H1 (cell line): Measurements from ENCODE around the gene PLPP2. TPM values are rescaled to one million over a fixed set of nuclear protein-coding genes. Genes with fewer than 3 reads are reported as not detected.

Source experiments
- CTCF ChIA-PET: fragments of 300-600 bp; sonication (Branson Sonifier 250); formaldehyde crosslinking; loops from one replicate; lab custom pipeline; 2021; ENCODE audit not compliant: partially characterized antibody; lab: Charles Lee
- POLR2A ChIA-PET: fragments of 300-600 bp; sonication (Branson Sonifier 250); formaldehyde crosslinking; loops from one replicate; lab custom pipeline; 2021; ENCODE audit warnings: inconsistent platforms; ENCODE audit not compliant: partially characterized antibody; lab: Charles Lee
- DNase-seq, 2 experiments: peaks; one replicate each; pipeline versions ENCODE4 v3.0.0 to v3.0.0-alpha.2; 2010 to 2022; ENCODE audit warnings: low spot score in 2 of 2, low read depth in 1 of 2, mixed read lengths in 1 of 2
- FAIRE-seq: peaks from 2 replicates; lab custom pipeline; 2011; peaks lifted over from hg19 to GRCh38; lab: Jason Lieb, UNC
- H2AFZ ChIP-seq: 2 replicates; pipeline ENCODE4 v1.8.1; 2012; ENCODE audit warnings: low read length, inconsistent platforms
- H2AK5ac ChIP-seq: 2 replicates; pipeline ENCODE4 v1.6.1; 2013; ENCODE audit warnings: low read depth, low read length
- H2BK120ac ChIP-seq: replicated peaks from 2 replicates; pipeline ENCODE3; 2013; ENCODE audit warnings: low read depth, low read length, inconsistent platforms
- H2BK12ac ChIP-seq: 2 replicates; pipeline ENCODE4 v1.6.1; 2013; ENCODE audit warnings: low read depth, low read length
- H2BK15ac ChIP-seq: 2 replicates; pipeline ENCODE4 v1.6.1; 2013; ENCODE audit warnings: low read length
- H2BK20ac ChIP-seq: 2 replicates; pipeline ENCODE4 v1.6.1; 2013; ENCODE audit warnings: low read length
- H2BK5ac ChIP-seq: 2 replicates; pipeline ENCODE4 v1.6.1; 2013; ENCODE audit warnings: low read depth, low read length
- H3K14ac ChIP-seq: 2 replicates; pipeline ENCODE4 v1.6.1; 2013; ENCODE audit warnings: inconsistent platforms; ENCODE audit not compliant: insufficient read length
- H3K18ac ChIP-seq: 2 replicates; pipeline ENCODE4 v1.6.1; 2013; ENCODE audit warnings: low read length; ENCODE audit errors: extremely low read depth
- H3K23ac ChIP-seq: 2 replicates; pipeline ENCODE4 v1.6.1; 2013; ENCODE audit warnings: inconsistent platforms; ENCODE audit not compliant: insufficient read length
- H3K23me2 ChIP-seq: 2 replicates; pipeline ENCODE4 v1.6.1; 2013; ENCODE audit warnings: low read depth, low read length
- H3K27ac ChIP-seq: 2 replicates; pipeline ENCODE4 v1.6.1; 2011; ENCODE audit warnings: low read depth, low read length, inconsistent platforms
- H3K27me3 ChIP-seq, 4 experiments: replicated peaks in 1 of 4; 1 replicate in 1 of 4; 2 replicates in 3 of 4; pipeline versions ENCODE4 v1.6.1 to v1.8.1; 2011 to 2013; ENCODE audit warnings: low read length in 3 of 4, mild to moderate bottlenecking in 3 of 4, inconsistent platforms in 2 of 4, mixed read lengths in 2 of 4, moderate library complexity in 1 of 4; ENCODE audit not compliant: control insufficient read depth in 3 of 4, insufficient read depth in 3 of 4; ENCODE audit errors: extremely low read depth in 1 of 4
- H3K36me3 ChIP-seq, 4 experiments: 2 replicates each; pipeline versions ENCODE4 v1.6.1 to v1.8.1; 2011 to 2013; ENCODE audit warnings: mild to moderate bottlenecking in 4 of 4, low read length in 3 of 4, moderate library complexity in 2 of 4, control low read depth in 1 of 4, inconsistent platforms in 1 of 4; ENCODE audit not compliant: insufficient read depth in 4 of 4, control insufficient read depth in 2 of 4
- H3K4ac ChIP-seq: replicated peaks from 2 replicates; pipeline ENCODE3; 2013; ENCODE audit warnings: low read length, low read depth, mixed read lengths, inconsistent platforms; ENCODE audit not compliant: insufficient read length
- H3K4me1 ChIP-seq, 4 experiments: replicated peaks in 1 of 4; 1 replicate in 1 of 4; 2 replicates in 3 of 4; pipeline versions ENCODE4 v1.6.1 to v1.8.1; 2011 to 2013; ENCODE audit warnings: low read length in 3 of 4, inconsistent platforms in 2 of 4, mixed read lengths in 1 of 4; ENCODE audit not compliant: insufficient read depth in 4 of 4, control insufficient read depth in 3 of 4
- H3K4me2 ChIP-seq, 2 experiments: 2 replicates each; pipeline versions ENCODE4 v1.6.1 to v1.8.1; 2011 to 2013; ENCODE audit warnings: low read depth in 2 of 2, low read length in 2 of 2, control low read depth in 1 of 2, inconsistent platforms in 1 of 2, mild to moderate bottlenecking in 1 of 2; ENCODE audit not compliant: insufficient read depth in 1 of 2
- H3K4me3 ChIP-seq, 4 experiments: fragments of 200-600, 300-600 bp in 1 of 4; sonication (generic), shearing (Covaris generic), sonication (Bioruptor Twin) in 1 of 4; 2 replicates each; pipeline versions ENCODE4 v1.5.1 to v1.8.1; 2011 to 2016; ENCODE audit warnings: low read length in 4 of 4, low read depth in 3 of 4, control low read depth in 2 of 4, inconsistent platforms in 2 of 4, mild to moderate bottlenecking in 2 of 4, mixed read lengths in 1 of 4, moderate library complexity in 1 of 4; ENCODE audit not compliant: insufficient read depth in 2 of 4; ENCODE audit errors: extremely low read depth in 1 of 4
- H3K56ac ChIP-seq: replicated peaks from 2 replicates; pipeline ENCODE3; 2013; ENCODE audit warnings: low read depth, mild to moderate bottlenecking, mixed read lengths, low read length, inconsistent platforms; ENCODE audit not compliant: insufficient read length
- H3K79me1 ChIP-seq: 2 replicates; pipeline ENCODE4 v1.6.1; 2013; ENCODE audit warnings: low read depth, low read length, control low read depth
- H3K79me2 ChIP-seq, 2 experiments: 2 replicates each; pipeline versions ENCODE4 v1.6.1 to v1.8.1; 2012 to 2013; ENCODE audit warnings: low read length in 2 of 2, mild to moderate bottlenecking in 2 of 2, inconsistent platforms in 1 of 2; ENCODE audit not compliant: insufficient read depth in 2 of 2, control insufficient read depth in 1 of 2
- H3K9ac ChIP-seq, 4 experiments: replicated peaks in 1 of 4; 1 replicate in 1 of 4; 2 replicates in 3 of 4; pipeline versions ENCODE4 v1.6.1 to v1.8.1; 2011 to 2013; ENCODE audit warnings: low read depth in 3 of 4, low read length in 3 of 4, control low read depth in 2 of 4, mild to moderate bottlenecking in 2 of 4, moderate library complexity in 2 of 4, inconsistent platforms in 1 of 4; ENCODE audit errors: extremely low read depth in 1 of 4
- H3K9me3 ChIP-seq, 2 experiments: 2 replicates each; pipeline versions ENCODE4 v1.6.1 to v1.8.1; 2012 to 2013; ENCODE audit warnings: mild to moderate bottlenecking in 2 of 2, moderate library complexity in 2 of 2, control low read depth in 1 of 2, inconsistent platforms in 1 of 2, low read depth in 1 of 2, low read length in 1 of 2, mixed read lengths in 1 of 2; ENCODE audit not compliant: insufficient read depth in 2 of 2
- H4K20me1 ChIP-seq, 2 experiments: replicated peaks in 1 of 2; 2 replicates each; pipeline versions ENCODE3 to v1.8.1; 2011 to 2013; ENCODE audit warnings: inconsistent platforms in 2 of 2, low read length in 2 of 2, mild to moderate bottlenecking in 1 of 2; ENCODE audit not compliant: insufficient read depth in 2 of 2, control insufficient read depth in 1 of 2
- H4K5ac ChIP-seq: 2 replicates; pipeline ENCODE4 v1.6.1; 2013; ENCODE audit warnings: low read length, low read depth, mixed read lengths, inconsistent platforms; ENCODE audit not compliant: insufficient read length
- H4K8ac ChIP-seq: 2 replicates; pipeline ENCODE4 v1.8.0; 2013; ENCODE audit warnings: mild to moderate bottlenecking, moderate library complexity, low read length, inconsistent platforms; ENCODE audit not compliant: insufficient read depth; ENCODE audit errors: extremely low read depth
- H4K91ac ChIP-seq: replicated peaks from 2 replicates; pipeline ENCODE3; 2013; ENCODE audit warnings: low read length, mixed read lengths, inconsistent platforms; ENCODE audit not compliant: insufficient read length
- ASH2L ChIP-seq: fragments of 200-600, 300-600 bp; sonication (generic); IDR thresholded peaks from one replicate; pipeline ENCODE4 v1.7.1; 2017; ENCODE audit warnings: low read length
- CTCF ChIP-seq, 3 experiments: IDR thresholded peaks; 1 replicate in 2 of 3; 2 replicates in 1 of 3; pipeline versions ENCODE4 v1.5.1 to v1.6.1; 2011; ENCODE audit warnings: low read length in 3 of 3, mild to moderate bottlenecking in 3 of 3, inconsistent platforms in 2 of 3, low read depth in 1 of 3, moderate library complexity in 1 of 3; ENCODE audit not compliant: insufficient read depth in 1 of 3; ENCODE audit errors: control extremely low read depth in 1 of 3
- HDAC2 ChIP-seq, 2 experiments: fragments of 300-600 bp in 1 of 2; sonication (generic) in 1 of 2; IDR thresholded peaks; 2 replicates each; pipeline ENCODE4 v1.6.1; 2011 to 2012; ENCODE audit warnings: low read depth in 2 of 2, low read length in 2 of 2, mild to moderate bottlenecking in 2 of 2, moderate library complexity in 2 of 2, borderline replicate concordance in 1 of 2, inconsistent platforms in 1 of 2
- KDM5A ChIP-seq: fragments of 200-600 bp; IDR thresholded peaks from 2 replicates; pipeline ENCODE4 v1.7.1; 2012; ENCODE audit warnings: mild to moderate bottlenecking, low read length, inconsistent platforms, mixed read lengths
- SIRT6 ChIP-seq: IDR thresholded peaks from one replicate; pipeline ENCODE4 v1.7.1; 2012; ENCODE audit warnings: low read length, inconsistent platforms
- TAF1 ChIP-seq: IDR thresholded peaks from 2 replicates; pipeline ENCODE4 v1.6.1; 2011; ENCODE audit warnings: mild to moderate bottlenecking, low read depth, low read length
- YY1 ChIP-seq: IDR thresholded peaks from 2 replicates; pipeline ENCODE4 v1.6.1; 2011; ENCODE audit warnings: low read depth, mild to moderate bottlenecking, low read length
- ZNF274 ChIP-seq: IDR thresholded peaks from 2 replicates; pipeline ENCODE4 v1.7.0; 2012; ENCODE audit warnings: low read length, borderline replicate concordance; ENCODE audit errors: extremely low read depth
- polyA plus RNA-seq, 7 experiments: library from polyadenylated mRNA; depleted of rRNA in 3 of 7; stranded (reverse) in 5 of 7; unstranded in 2 of 7; fragments of >200 nt in 5 of 7; fragments of 200-250 nt in 2 of 7; gene quantifications; 1 replicate in 5 of 7; 2 replicates in 1 of 7; 4 replicates in 1 of 7; pipeline versions ENCODE4 v1.2.1 to v1.2.3, GENCODE V29; 2011 to 2013; ENCODE audit warnings: missing spikeins in 2 of 7, mixed read lengths in 2 of 7
- total RNA-seq: library from RNA; stranded (reverse); fragmentation: NEBNext Ultra II Directional; extraction: Animal tissue kit (Norgen Biotek cat#: 25700); gene quantifications from 2 replicates; pipeline ENCODE4 v1.2.1, GENCODE V29; 2021

The PLPP2 gene
- total and polyA plus RNA-seq, 2 of the 8 experiments (the other 6 are each of a cell fraction or from before 2014, with no cell fraction given) = 101 to 195 TPM

GRCh38 chr19:269241-269640 is 22.0 kb downstream of the PLPP2 start:
- no peaks in the 10 kb centered on the region for H3K9me3 ChIP-seq

More at GRCh38 chr19:269241-269640, 22.0 kb downstream of the PLPP2 start:
- FAIRE-seq (no peak), DNase-seq (no peak)
- Histone ChIP-seq H2BK15ac (no peak overlapping the region), H3K4ac (no peak overlapping the region), H2BK120ac (no peak overlapping the region), H3K23ac (no peak overlapping the region), H4K8ac (no peak overlapping the region), H3K79me1 (no peaks in the 10 kb centered on the region), H2BK5ac (no peak overlapping the region), H3K56ac (no peak overlapping the region), H3K4me2 (no peak overlapping the region), H3K9ac (no peak overlapping the region), H3K36me3 (peaks cover 0 to 2% (median 0%) of the 10 kb centered on the region in 4 experiments; a peak in 1 of 8 replicates), H2AK5ac (no peak overlapping the region), H2AFZ (no peak overlapping the region), H3K27ac (no peak overlapping the region), H2BK12ac (no peak overlapping the region), H4K91ac (no peak overlapping the region), H3K4me3 (no peak overlapping the region), H3K18ac (no peak overlapping the region), H2BK20ac (no peak overlapping the region), H4K5ac (no peak overlapping the region), H4K20me1 (no peaks in the 10 kb centered on the region), H3K14ac (no peak overlapping the region), H3K27me3 (peaks cover 0 to 11% (median 7%) of the 10 kb centered on the region in 4 experiments; a peak in 5 of 7 replicates), H3K79me2 (no peaks in the 10 kb centered on the region), H3K4me1 (peaks cover 0 to 4% (median under 1%) of the 10 kb centered on the region in 4 experiments; a peak in 1 of 7 replicates), H3K23me2 (peaks cover 3% of the 10 kb centered on the region; the same call in 1 of the 2 replicates)
- TF ChIP-seq ZNF274 (no peak), KDM5A (no peak), YY1 (no peak), SIRT6 (no peak), HDAC2 (IDR thresholded peaks at IDR 0.05; ENCODE audit: borderline replicate concordance in 1 of 2, low read depth in 2 of 2, low read length in 2 of 2) (no peak), CTCF (IDR thresholded peaks at IDR 0.05; ENCODE audit: control extremely low read depth in 1 of 3, insufficient read depth in 1 of 3, low read depth in 1 of 3, low read length in 3 of 3) (no peak), ASH2L (no peak), TAF1 (no peak)
- CTCF ChIA-PET = no interaction called here
- POLR2A ChIA-PET = no interaction called here
